ENCODE results near the gene PASK.

GRCh38 chr2:241095594-241096290 lies 53.5 kb downstream of the PASK start:
- TF ChIP-seq POLR2A (IDR thresholded peaks at IDR 0.05) = no peak
- TF ChIP-seq, protein P1, sequence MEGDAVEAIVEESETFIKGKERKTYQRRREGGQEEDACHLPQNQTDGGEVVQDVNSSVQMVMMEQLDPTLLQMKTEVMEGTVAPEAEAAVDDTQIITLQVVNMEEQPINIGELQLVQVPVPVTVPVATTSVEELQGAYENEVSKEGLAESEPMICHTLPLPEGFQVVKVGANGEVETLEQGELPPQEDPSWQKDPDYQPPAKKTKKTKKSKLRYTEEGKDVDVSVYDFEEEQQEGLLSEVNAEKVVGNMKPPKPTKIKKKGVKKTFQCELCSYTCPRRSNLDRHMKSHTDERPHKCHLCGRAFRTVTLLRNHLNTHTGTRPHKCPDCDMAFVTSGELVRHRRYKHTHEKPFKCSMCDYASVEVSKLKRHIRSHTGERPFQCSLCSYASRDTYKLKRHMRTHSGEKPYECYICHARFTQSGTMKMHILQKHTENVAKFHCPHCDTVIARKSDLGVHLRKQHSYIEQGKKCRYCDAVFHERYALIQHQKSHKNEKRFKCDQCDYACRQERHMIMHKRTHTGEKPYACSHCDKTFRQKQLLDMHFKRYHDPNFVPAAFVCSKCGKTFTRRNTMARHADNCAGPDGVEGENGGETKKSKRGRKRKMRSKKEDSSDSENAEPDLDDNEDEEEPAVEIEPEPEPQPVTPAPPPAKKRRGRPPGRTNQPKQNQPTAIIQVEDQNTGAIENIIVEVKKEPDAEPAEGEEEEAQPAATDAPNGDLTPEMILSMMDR (IDR thresholded peaks at IDR 0.05) = no peak
- TF ChIP-seq EP300 (IDR thresholded peaks at IDR 0.05) = no peak

Measured in tibial nerve (tissue), 4 donors.